Esophagus (tissue), 2 donors: ENCODE measurements around the gene PPP1R2B. TPM values are rescaled to one million over a fixed set of nuclear protein-coding genes. Genes with fewer than 3 reads are reported as not detected.

Source experiments
- H3K27ac ChIP-seq, 2 donors: one replicate each; pipeline ENCODE4 v1.5.1; 2013; ENCODE audit warnings: low read depth in 2 of 2, mild to moderate bottlenecking in 2 of 2, inconsistent platforms in 1 of 2, low read length in 1 of 2, moderate library complexity in 1 of 2
- H3K27me3 ChIP-seq, 2 donors: one replicate each; pipeline ENCODE4 v1.6.1; 2013; ENCODE audit warnings: low read length in 2 of 2, control low read depth in 1 of 2, mild to moderate bottlenecking in 1 of 2; ENCODE audit not compliant: insufficient read depth in 2 of 2, control insufficient read depth in 1 of 2
- H3K36me3 ChIP-seq, 2 donors: one replicate each; pipeline ENCODE4 v1.6.1; 2013; ENCODE audit warnings: low read length in 1 of 2; ENCODE audit not compliant: control insufficient read depth in 2 of 2, insufficient read depth in 2 of 2
- H3K4me1 ChIP-seq, 2 donors: one replicate each; pipeline ENCODE4 v1.6.1; 2013; ENCODE audit warnings: low read length in 1 of 2; ENCODE audit not compliant: control insufficient read depth in 2 of 2, insufficient read depth in 2 of 2
- H3K4me3 ChIP-seq, 2 donors: one replicate each; pipeline ENCODE4 v1.5.1; 2013; ENCODE audit warnings: low read length in 2 of 2, mild to moderate bottlenecking in 2 of 2, low read depth in 1 of 2, moderate library complexity in 1 of 2
- H3K9me3 ChIP-seq, 2 donors: one replicate each; pipeline ENCODE4 v1.6.1; 2013; ENCODE audit warnings: mild to moderate bottlenecking in 2 of 2, low read depth in 1 of 2, low read length in 1 of 2, moderate library complexity in 1 of 2; ENCODE audit not compliant: control insufficient read depth in 2 of 2, insufficient read depth in 1 of 2
- WGBS, 2 donors: extraction: QIAGEN DNeasy Blood & Tissue Kit; methylation state at CpG; one replicate each; pipeline ENCODE4 v1.1.7; 2013; 5-methylcytosine and 5-hydroxymethylcytosine counted together
- polyA plus RNA-seq, 2 donors: library from polyadenylated mRNA; stranded (reverse); fragments of 200-250 nt; gene quantifications; one replicate each; pipeline ENCODE4 v1.2.3, GENCODE V29; 2013
- donor health status: healthy with polysubstance abuse.
- donor health status: Bipolar disorder and iron deficiency.

PPP1R2B gene
- polyA plus RNA-seq, 2 donors = 0.02 TPM; not detected in 1

GRCh38 chr5:156896546-156896945, 46.5 kb downstream of the PPP1R2B start:
- Histone ChIP-seq H3K27ac (no peak overlapping the region), H3K9me3 (no peaks in the 10 kb centered on the region), H3K4me1 (no peaks in the 10 kb centered on the region), H3K4me3 (no peak overlapping the region), H3K27me3 (no peaks in the 10 kb centered on the region), H3K36me3 (no peaks in the 10 kb centered on the region)
- WGBS, 2 donors = 62 to 72% methylated on average over 7 of the region's 7 CpGs

Other genes starting within 250 kb of the PPP1R2B start
- gene TIMD4, start 112.9 kb downstream of the PPP1R2B start, polyA plus RNA-seq = under 1 TPM in 1 of 2 donors, not detected in 1; 0.04 TPM
- not detected for gene HAVCR1, start 208.8 kb downstream of the PPP1R2B start, polyA plus RNA-seq